GM18505 (cell line): ENCODE data around the gene TOMM20.

ENCODE experiments used
- ATAC-seq: cut with Tn5 transposase; IDR thresholded peaks from one replicate; pipeline ENCODE4 v1.9.1; 2021; ENCODE audit not compliant: unreplicated experiment
- POLR2A ChIP-seq: IDR thresholded peaks from 4 replicates; pipeline ENCODE4 v1.6.1; 2011; ENCODE audit warnings: borderline replicate concordance; ENCODE audit not compliant: insufficient read depth, insufficient read length; ENCODE audit errors: extremely low read depth

Gene TOMM20

GRCh38 chr1:235152235-235152634 lies 23.6 kb upstream of the TOMM20 start:
- no peak for ATAC-seq
- no peak for TF ChIP-seq POLR2A

GRCh38 chr1:235151033-235151432 lies 22.4 kb upstream of the TOMM20 start:
- TF ChIP-seq POLR2A, result no peak
- ATAC-seq, result no peak

- no peak for ATAC-seq
- no peak for TF ChIP-seq POLR2A
These were observed 21.2 kb upstream of the TOMM20 start for GRCh38 chr1:235149824-235150223.

GRCh38 chr1:235147269-235147668 lies 18.6 kb upstream of the TOMM20 start:
- ATAC-seq, result no peak
- TF ChIP-seq POLR2A, result no peak

- TF ChIP-seq POLR2A, result no peak
- no peak for ATAC-seq
These were observed 17.0 kb upstream of the TOMM20 start for GRCh38 chr1:235145639-235146038.

GRCh38 chr1:235142991-235143390 lies 14.4 kb upstream of the TOMM20 start:
- no peak for TF ChIP-seq POLR2A
- no peak for ATAC-seq

- no peak for TF ChIP-seq POLR2A
- no peak for ATAC-seq
These were observed 10.7 kb upstream of the TOMM20 start for GRCh38 chr1:235139315-235139714.

GRCh38 chr1:235138821-235139220 lies 10.2 kb upstream of the TOMM20 start:
- no peak for TF ChIP-seq POLR2A
- ATAC-seq, result no peak

GRCh38 chr1:235136111-235136510 lies 7.5 kb upstream of the TOMM20 start:
- no peak for TF ChIP-seq POLR2A
- no peak for ATAC-seq

GRCh38 chr1:235134171-235134570 lies 5.5 kb upstream of the TOMM20 start:
- no peak for ATAC-seq
- TF ChIP-seq POLR2A, result no peak

GRCh38 chr1:235133086-235133485 lies 4.4 kb upstream of the TOMM20 start:
- no peak for ATAC-seq
- no peak for TF ChIP-seq POLR2A

- no peak for ATAC-seq
These were observed 3.3 kb upstream of the TOMM20 start for GRCh38 chr1:235131961-235132360.

GRCh38 chr1:235130766-235131270 lies 2.2 kb upstream of the TOMM20 start:
- TF ChIP-seq POLR2A, result no peak
- ATAC-seq, result no peak

More at GRCh38 chr1:235131961-235132360, 3.3 kb upstream of the TOMM20 start:
- TF ChIP-seq POLR2A, result no peak

GRCh38 chr1:235129774-235130570 lies 1.3 kb upstream of the TOMM20 start:
- no peak for TF ChIP-seq POLR2A
- no peak for ATAC-seq
